Endothelial cell of umbilical vein (primary cell): ENCODE results near the gene AGBL3. TPM values are rescaled to one million over a fixed set of nuclear protein-coding genes. Genes with fewer than 3 reads are reported as not detected.

Experiments
- BruUV-seq: library from RNA; stranded (reverse); fragments of 400-500 nt; replicated peaks from 2 replicates; lab custom pipeline; 2021; lab: Mats Ljungman, UMichigan
- CTCF ChIA-PET: fragments of 300-600, 350-600 bp; sonication (Branson Sonifier 250); formaldehyde crosslinking; loops from one replicate; lab custom pipeline; 2021; ENCODE audit warnings: antibody characterized with exemption, inconsistent platforms; lab: Charles Lee
- POLR2A ChIA-PET: fragments of 300-600, 350-600 bp; sonication (Branson Sonifier 250); formaldehyde crosslinking; loops from one replicate; lab custom pipeline; 2021; ENCODE audit warnings: antibody characterized with exemption, inconsistent platforms; lab: Charles Lee
- DNase-seq: peaks from one replicate; pipeline ENCODE4 v3.0.0-alpha.2; 2011; ENCODE audit warnings: low read depth, low spot score
- FAIRE-seq: peaks from 2 replicates; lab custom pipeline; 2011; peaks lifted over from hg19 to GRCh38; lab: Jason Lieb, UNC
- H2AFZ ChIP-seq: 2 replicates; pipeline ENCODE4 v1.6.0; 2012; ENCODE audit warnings: low read depth, low read length, control low read depth, inconsistent platforms
- H3K27ac ChIP-seq: 2 replicates; pipeline ENCODE4 v1.5.1; 2011; ENCODE audit warnings: low read depth, mild to moderate bottlenecking, control low read depth, low read length, moderate library complexity; ENCODE audit not compliant: insufficient read depth
- H3K27me3 ChIP-seq, 2 experiments: 2 replicates each; pipeline versions ENCODE4 v1.6.0 to v1.6.1; 2011; ENCODE audit warnings: low read length in 2 of 2, mixed read lengths in 1 of 2; ENCODE audit not compliant: control insufficient read depth in 2 of 2, insufficient read depth in 2 of 2
- H3K36me3 ChIP-seq, 2 experiments: 2 replicates in 1 of 2; 3 replicates in 1 of 2; pipeline ENCODE4 v1.5.1; 2011; ENCODE audit warnings: low read length in 2 of 2, mild to moderate bottlenecking in 1 of 2, moderate library complexity in 1 of 2; ENCODE audit not compliant: control insufficient read depth in 2 of 2, insufficient read depth in 2 of 2; ENCODE audit errors: extremely low read depth in 1 of 2
- H3K4me1 ChIP-seq: 3 replicates; pipeline ENCODE4 v1.5.1; 2011; ENCODE audit warnings: mild to moderate bottlenecking, low read length; ENCODE audit not compliant: control insufficient read depth, insufficient read depth; ENCODE audit errors: extremely low read depth
- H3K4me2 ChIP-seq: 2 replicates; pipeline ENCODE4 v1.6.1; 2011; ENCODE audit warnings: low read length, control low read depth, mixed read lengths; ENCODE audit not compliant: insufficient read depth
- H3K4me3 ChIP-seq, 3 experiments: fragments of 200-600 bp in 1 of 3; sonication (generic), shearing (Covaris generic) in 1 of 3; replicated peaks in 1 of 3; 2 replicates each; pipeline ENCODE4 v1.5.1; 2011 to 2016; ENCODE audit warnings: control low read depth in 3 of 3, low read length in 3 of 3, mild to moderate bottlenecking in 2 of 3, inconsistent platforms in 1 of 3, low read depth in 1 of 3, moderate library complexity in 1 of 3; ENCODE audit not compliant: insufficient read depth in 1 of 3
- H3K79me2 ChIP-seq: 2 replicates; pipeline ENCODE4 v1.6.0; 2012; ENCODE audit warnings: low read length, inconsistent platforms; ENCODE audit not compliant: control insufficient read depth, insufficient read depth
- H3K9ac ChIP-seq: replicated peaks from 2 replicates; pipeline ENCODE3; 2011; ENCODE audit warnings: low read length, control low read depth; ENCODE audit not compliant: insufficient read depth; ENCODE audit errors: extremely low read depth
- H3K9me1 ChIP-seq: replicated peaks from 3 replicates; pipeline ENCODE4 v1.6.0; 2011; ENCODE audit warnings: mild to moderate bottlenecking, low read length; ENCODE audit not compliant: control insufficient read depth, insufficient read depth; ENCODE audit errors: extremely low read depth
- H3K9me3 ChIP-seq: replicated peaks from 2 replicates; pipeline ENCODE4 v1.5.1; 2012; ENCODE audit warnings: low read length, inconsistent platforms; ENCODE audit not compliant: control insufficient read depth, insufficient read depth
- H4K20me1 ChIP-seq: replicated peaks from 2 replicates; pipeline ENCODE3; 2011; ENCODE audit warnings: mild to moderate bottlenecking, low read length; ENCODE audit not compliant: control insufficient read depth, insufficient read depth; ENCODE audit errors: extremely low read depth
- CTCF ChIP-seq, 2 donors: IDR thresholded peaks; 1 replicate in 1 of 2; 2 replicates in 1 of 2; pipeline ENCODE4 v1.5.1; 2011; ENCODE audit warnings: low read length in 2 of 2, mild to moderate bottlenecking in 2 of 2, moderate library complexity in 2 of 2, control low read depth in 1 of 2, inconsistent platforms in 1 of 2, low read depth in 1 of 2; ENCODE audit not compliant: insufficient read depth in 1 of 2; ENCODE audit errors: extremely low read depth in 1 of 2
- EZH2 ChIP-seq: IDR thresholded peaks from 2 replicates; pipeline ENCODE4 v1.6.1; 2012; ENCODE audit warnings: borderline replicate concordance, low read depth, mild to moderate bottlenecking, moderate library complexity, low read length, inconsistent platforms; ENCODE audit not compliant: severe bottlenecking
- FOS ChIP-seq: IDR thresholded peaks from 2 replicates; pipeline ENCODE4 v1.6.1; 2011; ENCODE audit warnings: mild to moderate bottlenecking, low read length, moderate library complexity, borderline replicate concordance; ENCODE audit not compliant: insufficient read depth
- GATA2 ChIP-seq: IDR thresholded peaks from 2 replicates; pipeline ENCODE4 v1.7.0; 2011; ENCODE audit warnings: low read depth, mild to moderate bottlenecking, moderate library complexity, mixed read lengths, low read length; ENCODE audit not compliant: insufficient read length, insufficient read depth
- JUN ChIP-seq: IDR thresholded peaks from 2 replicates; pipeline ENCODE4 v1.6.1; 2011; ENCODE audit warnings: borderline replicate concordance, low read depth; ENCODE audit not compliant: insufficient read length, insufficient read depth
- MAX ChIP-seq: IDR thresholded peaks from 2 replicates; pipeline ENCODE4 v1.6.1; 2011; ENCODE audit not compliant: insufficient read depth, insufficient read length
- MYC ChIP-seq: IDR thresholded peaks from one replicate; pipeline ENCODE4 v1.6.1; 2011; ENCODE audit warnings: mild to moderate bottlenecking, low read depth, low read length
- POLR2A ChIP-seq: IDR thresholded peaks from 2 replicates; pipeline ENCODE4 v1.6.1; 2012; ENCODE audit warnings: low read depth, mild to moderate bottlenecking, control low read depth, low read length
- POLR2AphosphoS5 ChIP-seq: IDR thresholded peaks from 2 replicates; pipeline ENCODE4 v1.6.1; 2012; ENCODE audit warnings: low read depth, mild to moderate bottlenecking, control low read depth, low read length, moderate library complexity; ENCODE audit not compliant: insufficient read depth
- dilution Hi-C: fragments of 300-500 bp; cut with MboI; formaldehyde crosslinking; loops from one replicate; pipeline ENCODE4 v1.15.0; 2019; ENCODE audit warnings: low sequenced_read_pairs; ENCODE audit not compliant: extremely low pct_ligation_motif_present
- intact Hi-C: fragments of 100-400 bp; cut with micrococcal nuclease; formaldehyde crosslinking; loops from one replicate; pipeline ENCODE4 v1.10.0; 2022
- polyA plus RNA-seq, 4 experiments: library from polyadenylated mRNA; depleted of rRNA in 3 of 4; stranded (reverse) in 3 of 4; unstranded in 1 of 4; fragments of >200 nt; gene quantifications; 2 replicates each; pipeline versions ENCODE4 v1.2.1 to v1.2.3, GENCODE V29; 2011 to 2012; ENCODE audit warnings: missing spikeins in 1 of 4
- total RNA-seq: library from RNA; stranded (reverse); gene quantifications from 2 replicates; pipeline ENCODE4 v1.2.3, GENCODE V29; 2021

The AGBL3 gene
- total and polyA plus RNA-seq, 2 donors (not counting 3 experiments of a cell fraction or from before 2014, with no cell fraction given): 0.97 to 3.2 TPM

GRCh38 chr7:135180122-135180521 lies 193.8 kb downstream of the AGBL3 start:
- BruUV-seq: no TSS peak
- no peaks in the 10 kb centered on the region for H4K20me1 ChIP-seq
- no peak overlapping the region for H3K4me2 ChIP-seq
- no peaks in the 10 kb centered on the region for H3K36me3 ChIP-seq
- no peak overlapping the region for H3K9ac ChIP-seq
- DNase-seq (no peak), FAIRE-seq (no peak)
- intact Hi-C loops (no loop called here), dilution Hi-C loops (no loop called here)
- no peaks in the 10 kb centered on the region for H3K79me2 ChIP-seq
- TF ChIP-seq POLR2AphosphoS5 (no peak), POLR2A (no peak), JUN (no peak), MYC (no peak), EZH2 (no peak)
- no peaks in the 10 kb centered on the region for H3K4me1 ChIP-seq
- H3K9me1 ChIP-seq: no peaks in the 10 kb centered on the region
- no peak overlapping the region for H3K4me3 ChIP-seq
- H3K9me3 ChIP-seq: peaks cover 15% of the 10 kb centered on the region
- H2AFZ ChIP-seq: no peak overlapping the region
- ChIA-PET CTCF (interaction anchor here (1.2 kb wide), 1 partner anchor 94 kb away, joined by 3 read pairs; no protein-coding TSS in a partner anchor), POLR2A (no interaction called here)
- H3K27ac ChIP-seq: no peak overlapping the region
- no peaks in the 10 kb centered on the region for H3K27me3 ChIP-seq

- BruUV-seq: no TSS peak
- Histone ChIP-seq H3K9me3 (peaks cover 15% of the 10 kb centered on the region), H3K4me3 (no peak overlapping the region), H3K79me2 (no peaks in the 10 kb centered on the region), H3K27me3 (no peaks in the 10 kb centered on the region), H3K9me1 (no peaks in the 10 kb centered on the region), H3K4me2 (no peak overlapping the region), H3K27ac (no peak overlapping the region), H4K20me1 (no peaks in the 10 kb centered on the region), H3K4me1 (no peaks in the 10 kb centered on the region), H2AFZ (no peak overlapping the region), H3K36me3 (peaks cover 0 to 9% of the 10 kb centered on the region in 2 experiments), H3K9ac (no peak overlapping the region)
- CTCF ChIA-PET: interaction anchor here (1.2 kb wide), 1 partner anchor 93 kb away, joined by 3 read pairs; no protein-coding TSS in a partner anchor
- FAIRE-seq (no peak), DNase-seq (no peak)
- dilution Hi-C loops: no loop called here
- no peak for TF ChIP-seq MYC
- TF ChIP-seq FOS: no peak
- TF ChIP-seq MAX: no peak
- TF ChIP-seq EZH2: no peak
- TF ChIP-seq JUN: no peak
- TF ChIP-seq CTCF (IDR thresholded peaks at IDR 0.05; ENCODE audit: extremely low read depth in 1 of 2, insufficient read depth in 1 of 2, low read depth in 1 of 2, low read length in 2 of 2): no peak
- no peak for TF ChIP-seq POLR2AphosphoS5
- TF ChIP-seq POLR2A: no peak
- no peak for TF ChIP-seq GATA2
- intact Hi-C loops: no loop called here
- POLR2A ChIA-PET: no interaction called here
These were observed 195.1 kb downstream of the AGBL3 start for GRCh38 chr7:135181261-135181928.
